ENCODE data around the gene TMEM131. TPM values are rescaled to one million over a fixed set of nuclear protein-coding genes. Genes with fewer than 3 reads are reported as not detected.

Gene TMEM131
- total RNA-seq, 2 experiments from 2014 or later, result 17.4 to 32.3 TPM

DNA sequence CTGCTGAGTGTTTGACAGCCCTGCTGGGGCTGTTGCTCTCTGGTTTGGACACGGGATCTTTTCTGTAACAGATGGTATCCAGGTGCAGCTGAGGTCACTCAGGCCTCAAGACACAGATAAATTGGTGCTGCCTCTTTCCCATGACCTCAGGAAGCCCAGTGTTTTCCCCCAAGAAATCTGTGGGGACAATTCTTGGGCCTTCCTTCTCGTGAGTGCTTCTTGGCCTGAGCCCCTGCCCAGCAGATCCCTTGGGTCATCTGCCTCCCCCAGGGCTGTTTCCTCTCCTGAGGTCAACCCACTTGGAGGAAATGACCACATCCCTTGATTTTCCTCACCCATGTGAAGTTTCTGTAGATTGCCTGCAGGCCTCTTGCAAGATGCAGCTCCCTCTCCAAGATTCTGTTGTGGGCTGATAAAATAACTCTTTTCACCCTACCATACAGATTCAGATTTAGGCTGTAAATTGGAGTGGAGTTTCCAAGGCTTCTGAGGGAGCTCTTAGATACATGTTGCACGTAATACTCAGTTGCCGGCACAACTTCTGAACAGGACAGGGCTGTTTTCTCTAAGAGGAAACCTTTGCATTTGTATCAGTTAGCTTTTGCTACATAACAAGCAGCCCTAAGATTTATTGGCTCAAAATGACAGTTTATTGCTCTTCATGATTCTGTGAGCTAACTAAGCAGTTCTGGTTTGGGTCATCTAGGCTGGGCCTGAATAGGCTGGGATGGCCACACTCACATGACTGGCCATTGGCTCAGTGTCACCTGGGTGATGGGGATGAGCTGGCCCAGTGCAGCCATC, 269.3 kb downstream of the TMEM131 start:
- H3K79me2 ChIP-seq (ENCODE audit: insufficient read depth, low read depth, low read length), result no peaks in the 10 kb centered on the region
- H4K20me1 ChIP-seq (ENCODE audit: insufficient read depth, low read length), result no peaks in the 10 kb centered on the region
- H3K9me2 ChIP-seq (ENCODE audit: insufficient read depth, low read length), result no peaks in the 10 kb centered on the region
- H3K9me3 ChIP-seq (ENCODE audit: low read length), result 0 out of 2 replicates have a peak, but pooled peaks cover 6% of the 10 kb centered on the region
- H3K4me2 ChIP-seq (ENCODE audit: low read length), result no peak overlapping the region
- no peak overlapping the region for H2AFZ ChIP-seq (ENCODE audit: low read length)
- TF ChIP-seq EZH2phosphoT487 (IDR thresholded peaks at IDR 0.05; ENCODE audit: borderline replicate concordance, low read depth, low read length), result no peak
- TF ChIP-seq, protein P1, sequence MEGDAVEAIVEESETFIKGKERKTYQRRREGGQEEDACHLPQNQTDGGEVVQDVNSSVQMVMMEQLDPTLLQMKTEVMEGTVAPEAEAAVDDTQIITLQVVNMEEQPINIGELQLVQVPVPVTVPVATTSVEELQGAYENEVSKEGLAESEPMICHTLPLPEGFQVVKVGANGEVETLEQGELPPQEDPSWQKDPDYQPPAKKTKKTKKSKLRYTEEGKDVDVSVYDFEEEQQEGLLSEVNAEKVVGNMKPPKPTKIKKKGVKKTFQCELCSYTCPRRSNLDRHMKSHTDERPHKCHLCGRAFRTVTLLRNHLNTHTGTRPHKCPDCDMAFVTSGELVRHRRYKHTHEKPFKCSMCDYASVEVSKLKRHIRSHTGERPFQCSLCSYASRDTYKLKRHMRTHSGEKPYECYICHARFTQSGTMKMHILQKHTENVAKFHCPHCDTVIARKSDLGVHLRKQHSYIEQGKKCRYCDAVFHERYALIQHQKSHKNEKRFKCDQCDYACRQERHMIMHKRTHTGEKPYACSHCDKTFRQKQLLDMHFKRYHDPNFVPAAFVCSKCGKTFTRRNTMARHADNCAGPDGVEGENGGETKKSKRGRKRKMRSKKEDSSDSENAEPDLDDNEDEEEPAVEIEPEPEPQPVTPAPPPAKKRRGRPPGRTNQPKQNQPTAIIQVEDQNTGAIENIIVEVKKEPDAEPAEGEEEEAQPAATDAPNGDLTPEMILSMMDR (conservative IDR thresholded peaks at IDR 0.05; ENCODE audit: low read length), result no peak
- peaks cover 55% of the 10 kb centered on the region for H3K36me3 ChIP-seq (ENCODE audit: insufficient read depth, low read length)
- H3K4me1 ChIP-seq (ENCODE audit: insufficient read depth, low read length, poor library complexity, severe bottlenecking), result no peaks in the 10 kb centered on the region
- ChIA-PET CTCF (ENCODE audit: unreplicated experiment) (no interaction called here), POLR2A (no interaction called here)
- H3K27ac ChIP-seq (ENCODE audit: low read depth, low read length, poor library complexity, severe bottlenecking), result no peak overlapping the region
- intact Hi-C loops (cut with micrococcal nuclease; ENCODE audit: unreplicated experiment), result no loop called here
- no peak overlapping the region for H3K4me3 ChIP-seq (ENCODE audit: low read depth, low read length, poor library complexity, severe bottlenecking)
- BruUV-seq (replicated peaks), result no TSS peak
- DNase-seq (ENCODE audit: low spot score), result no peak

DNA sequence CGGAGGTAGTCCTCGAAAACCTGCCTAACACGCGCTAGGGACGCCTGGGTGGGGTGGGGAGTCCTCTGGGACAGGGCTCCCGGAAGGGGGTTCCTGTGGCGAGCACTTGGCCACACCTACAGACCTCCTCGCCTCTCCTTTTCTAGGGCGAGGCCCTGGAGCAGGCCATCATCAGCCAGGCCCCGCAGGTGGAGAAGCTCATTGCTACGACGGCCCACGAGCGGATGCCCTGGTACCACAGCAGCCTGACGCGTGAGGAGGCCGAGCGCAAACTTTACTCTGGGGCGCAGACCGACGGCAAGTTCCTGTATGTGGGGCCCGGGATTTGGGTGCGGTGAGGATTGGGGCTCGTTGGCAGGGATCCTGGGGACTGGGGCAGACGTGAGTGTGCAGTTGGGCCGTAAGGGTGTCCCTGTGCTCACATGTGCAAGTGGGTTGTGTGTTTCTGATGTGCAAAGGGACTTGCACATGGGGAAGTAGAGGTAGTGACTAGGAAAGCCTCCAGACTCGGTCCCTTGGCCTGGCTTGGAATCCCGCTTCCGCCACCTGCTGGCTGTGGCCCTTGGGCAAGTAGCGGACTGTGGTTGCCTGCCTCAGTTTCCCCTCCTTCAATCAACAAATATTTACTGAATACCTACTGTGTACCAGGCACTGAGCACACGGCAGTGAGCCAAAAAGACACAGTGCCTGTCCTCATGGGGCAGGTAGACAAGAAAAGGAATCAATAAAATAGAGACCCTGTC, 270.6 kb downstream of the TMEM131 start:
- intact Hi-C loops (cut with micrococcal nuclease; ENCODE audit: unreplicated experiment), result no loop called here
- ChIA-PET POLR2A (no interaction called here), CTCF (ENCODE audit: unreplicated experiment) (no interaction called here)
- TF ChIP-seq, protein P1 (conservative IDR thresholded peaks at IDR 0.05; ENCODE audit: low read length), result no peak
- TF ChIP-seq EZH2phosphoT487 (IDR thresholded peaks at IDR 0.05; ENCODE audit: borderline replicate concordance, low read depth, low read length), result no peak
- Histone ChIP-seq H3K9me2 (ENCODE audit: insufficient read depth, low read length) (no peaks in the 10 kb centered on the region), H3K4me1 (ENCODE audit: insufficient read depth, low read length, poor library complexity, severe bottlenecking) (no peaks in the 10 kb centered on the region), H3K4me3 (ENCODE audit: low read depth, low read length, poor library complexity, severe bottlenecking) (no peak overlapping the region), H3K36me3 (ENCODE audit: insufficient read depth, low read length) (peaks cover 50% of the 10 kb centered on the region), H2AFZ (ENCODE audit: low read length) (no peak overlapping the region), H3K9me3 (ENCODE audit: low read length) (0 out of 2 replicates have a peak, but pooled peaks cover 6% of the 10 kb centered on the region), H3K27ac (ENCODE audit: low read depth, low read length, poor library complexity, severe bottlenecking) (no peak overlapping the region), H4K20me1 (ENCODE audit: insufficient read depth, low read length) (no peaks in the 10 kb centered on the region), H3K4me2 (ENCODE audit: low read length) (no peak overlapping the region), H3K79me2 (ENCODE audit: insufficient read depth, low read depth, low read length) (no peaks in the 10 kb centered on the region)
- no peak for DNase-seq (ENCODE audit: low spot score)
- BruUV-seq (replicated peaks), result no TSS peak

DNA sequence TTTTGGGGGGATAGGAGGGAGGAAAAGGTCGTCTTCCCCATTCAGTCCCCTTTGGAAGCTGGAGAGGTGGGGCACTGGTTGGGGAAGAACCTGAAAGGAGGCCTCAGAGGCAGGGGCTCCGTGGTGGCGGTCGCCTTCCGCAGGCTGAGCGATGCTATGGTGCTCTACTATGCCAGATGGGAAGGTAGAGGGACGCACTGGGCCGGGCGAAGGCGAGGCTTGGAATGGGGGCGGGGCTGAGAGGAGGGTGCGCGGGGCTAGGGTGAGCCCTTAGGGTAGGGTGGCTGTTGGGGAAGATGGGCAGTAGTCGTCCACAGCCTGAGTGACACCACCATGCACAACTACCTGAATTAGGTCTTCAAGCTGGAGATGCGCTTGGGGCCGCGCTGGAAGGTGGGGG, 271.2 kb downstream of the TMEM131 start:
- Histone ChIP-seq H2AFZ (ENCODE audit: low read length) (no peak overlapping the region), H3K36me3 (ENCODE audit: insufficient read depth, low read length) (peaks cover 48% of the 10 kb centered on the region), H3K9me2 (ENCODE audit: insufficient read depth, low read length) (no peaks in the 10 kb centered on the region), H3K4me3 (ENCODE audit: low read depth, low read length, poor library complexity, severe bottlenecking) (no peak overlapping the region), H3K9me3 (ENCODE audit: low read length) (0 out of 2 replicates have a peak, but pooled peaks cover 6% of the 10 kb centered on the region), H3K79me2 (ENCODE audit: insufficient read depth, low read depth, low read length) (no peaks in the 10 kb centered on the region), H3K27ac (ENCODE audit: low read depth, low read length, poor library complexity, severe bottlenecking) (no peak overlapping the region), H3K4me2 (ENCODE audit: low read length) (no peak overlapping the region), H4K20me1 (ENCODE audit: insufficient read depth, low read length) (no peaks in the 10 kb centered on the region), H3K4me1 (ENCODE audit: insufficient read depth, low read length, poor library complexity, severe bottlenecking) (no peaks in the 10 kb centered on the region)
- intact Hi-C loops (cut with micrococcal nuclease; ENCODE audit: unreplicated experiment), result no loop called here
- CTCF ChIA-PET (ENCODE audit: unreplicated experiment), result no interaction called here
- DNase-seq (ENCODE audit: low spot score), result no peak
- no peak for TF ChIP-seq EZH2phosphoT487 (IDR thresholded peaks at IDR 0.05; ENCODE audit: borderline replicate concordance, low read depth, low read length)
- TF ChIP-seq, protein P1 (conservative IDR thresholded peaks at IDR 0.05; ENCODE audit: low read length), result no peak
- BruUV-seq (replicated peaks), result no TSS peak
- POLR2A ChIA-PET, result no interaction called here
